ENCODE measurements around the gene ORC6.

Gene ORC6

DNA sequence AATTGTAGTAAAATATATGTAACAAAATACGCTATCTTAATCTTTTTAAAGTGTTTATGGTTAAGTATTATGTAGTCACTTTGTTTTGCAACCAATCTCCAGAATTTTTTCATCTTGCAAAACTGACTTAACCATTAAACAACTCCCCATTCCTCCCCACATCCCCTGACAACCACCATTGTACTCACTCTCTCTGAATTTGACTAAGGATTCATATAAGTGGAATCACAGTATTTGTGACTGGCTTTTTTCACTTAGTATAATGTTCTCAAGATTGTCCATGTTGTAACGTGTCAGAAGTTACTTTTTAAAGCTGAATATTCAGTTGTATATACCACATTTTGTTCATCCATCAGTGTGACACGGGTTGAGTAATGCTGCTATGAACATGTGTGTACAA, 10.6 kb downstream of the ORC6 start:
- no peak for DNase-seq (ENCODE audit: low spot score)

- DNase-seq (ENCODE audit: low spot score): peak; percentile 51
Observed at GRCh38 chr16:46701615-46702014, 12.2 kb downstream of the ORC6 start.

- DNase-seq (ENCODE audit: low spot score): no peak
Observed at GRCh38 chr16:46702030-46702429, 12.6 kb downstream of the ORC6 start.

DNA sequence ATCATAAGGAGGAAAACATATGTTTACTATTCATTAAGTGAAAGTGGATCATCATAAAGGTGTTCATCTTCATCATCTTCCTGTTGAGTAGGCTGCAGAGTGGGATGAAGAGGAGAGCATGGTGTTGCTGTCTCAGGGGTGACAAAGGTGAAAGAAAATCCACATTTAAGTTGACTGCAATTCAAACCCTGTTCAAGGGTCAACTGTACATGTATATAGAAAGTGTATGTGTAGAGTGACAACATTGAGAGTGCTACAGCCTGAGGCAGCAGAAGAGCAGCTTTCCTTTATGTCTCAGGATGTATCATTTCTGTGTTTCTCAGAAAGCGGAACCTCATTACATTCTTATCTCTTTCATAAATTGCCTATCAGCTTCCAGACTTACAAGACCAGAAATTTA, 17.2 kb downstream of the ORC6 start:
- DNase-seq (ENCODE audit: low spot score): no peak

GRCh38 chr16:46709469-46710005, 20.1 kb downstream of the ORC6 start:
- no peak for DNase-seq (ENCODE audit: low spot score)

GRCh38 chr16:46711106-46712058, 21.9 kb downstream of the ORC6 start:
- DNase-seq (ENCODE audit: low spot score): no peak

GRCh38 chr16:46712911-46713310, 23.5 kb downstream of the ORC6 start:
- no peak for DNase-seq (ENCODE audit: low spot score)

GRCh38 chr16:46713634-46714033, 24.2 kb downstream of the ORC6 start:
- DNase-seq (ENCODE audit: low spot score): peak; percentile 50

DNA sequence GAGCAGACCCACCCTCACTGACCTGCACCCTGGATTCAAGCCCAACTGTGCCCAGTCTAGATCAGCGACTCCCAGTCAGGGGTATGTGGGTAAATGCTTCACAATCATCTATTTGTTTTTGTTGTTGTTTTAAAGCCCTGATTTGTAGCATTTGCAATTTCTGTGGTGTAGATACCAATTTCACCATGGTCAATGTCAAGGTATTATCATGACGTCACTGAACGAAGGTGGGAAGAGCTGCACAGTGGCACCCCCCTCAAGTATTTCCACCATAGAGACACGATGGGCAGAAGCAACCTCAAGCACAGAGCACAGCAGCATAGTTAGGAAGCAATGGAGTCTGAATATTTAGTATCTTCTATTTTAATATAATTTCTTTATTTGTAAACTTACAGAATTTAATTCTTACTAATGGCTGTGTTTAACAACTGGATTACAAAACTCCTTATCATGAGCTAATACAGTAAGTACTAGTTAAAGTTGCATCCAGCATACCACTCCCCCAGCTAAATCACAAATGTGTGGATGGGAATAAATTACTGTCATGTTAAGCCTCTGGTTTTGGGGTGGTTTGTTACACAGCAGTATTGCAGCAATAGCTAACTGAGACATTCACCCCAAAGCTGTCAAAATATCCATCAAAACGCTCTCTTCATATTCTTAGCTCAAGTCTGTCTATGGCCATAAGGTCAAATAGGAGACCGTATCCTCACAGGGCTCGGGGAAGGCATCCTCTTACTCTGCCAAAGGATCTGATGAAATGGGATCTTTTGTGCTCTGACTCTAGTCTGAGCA, 25.5 kb downstream of the ORC6 start:
- DNase-seq (ENCODE audit: low spot score): no peak

GRCh38 chr16:46715769-46716305, 26.4 kb downstream of the ORC6 start:
- no peak for DNase-seq (ENCODE audit: low spot score)

GRCh38 chr16:46717692-46718091, 28.2 kb downstream of the ORC6 start:
- DNase-seq (ENCODE audit: low spot score): no peak

DNA sequence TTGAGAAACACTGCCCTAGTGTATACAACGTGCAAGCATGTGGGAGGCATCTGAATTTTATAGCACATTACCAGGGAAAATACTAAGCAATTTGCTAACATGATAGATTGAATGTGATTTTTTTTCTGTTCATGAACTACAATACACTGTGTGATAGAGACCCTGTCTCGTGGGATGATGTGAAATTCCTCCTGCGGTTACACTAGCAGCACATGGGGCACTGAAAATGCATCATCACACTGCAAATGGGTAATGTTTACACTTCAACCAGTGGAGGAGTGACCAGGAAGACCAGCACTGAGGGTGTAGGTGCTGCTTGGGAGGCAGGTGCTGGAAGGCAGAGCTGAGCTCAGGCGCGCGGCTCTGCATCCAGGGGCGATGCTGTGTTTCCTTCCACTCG, 28.8 kb downstream of the ORC6 start:
- DNase-seq (ENCODE audit: low spot score): no peak

DNA sequence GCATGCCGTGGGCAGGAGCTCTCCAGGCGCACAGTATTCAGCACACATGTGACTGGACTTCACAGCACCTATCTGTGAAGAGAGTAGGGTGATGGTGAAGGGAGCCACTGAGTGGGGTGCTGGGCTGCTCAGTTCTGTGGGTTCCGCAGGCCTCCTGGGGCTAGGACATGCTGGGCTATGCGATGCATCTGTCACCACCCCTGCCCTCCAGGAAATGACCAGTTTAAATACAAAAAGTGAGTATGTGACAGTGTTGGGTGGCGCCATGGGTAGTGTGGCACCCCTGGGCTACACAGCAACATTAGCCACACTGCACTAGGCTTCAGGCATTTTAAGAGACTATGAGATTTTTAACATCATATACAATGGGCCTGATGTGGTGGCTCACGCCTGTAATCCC, 30.1 kb downstream of the ORC6 start:
- DNase-seq (ENCODE audit: low spot score): no peak

DNA sequence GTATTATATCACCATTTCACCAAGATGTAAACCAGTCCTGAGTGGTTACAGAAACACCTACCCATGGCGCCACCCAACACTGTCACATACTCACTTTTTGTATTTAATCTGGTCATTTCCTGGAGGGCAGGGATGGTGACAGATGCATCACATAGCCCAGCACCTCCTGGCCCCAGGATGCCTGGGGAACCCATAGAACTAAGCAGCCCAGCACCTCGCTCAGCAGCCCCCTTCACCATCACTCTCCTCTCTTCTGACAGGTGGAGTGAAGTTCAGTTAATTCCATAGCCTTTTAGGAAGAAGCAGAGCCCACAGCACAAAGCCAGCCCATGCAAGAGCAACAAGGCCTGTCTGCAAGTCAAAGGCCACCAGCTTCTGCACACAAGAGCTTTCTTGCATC, 31.2 kb downstream of the ORC6 start:
- no peak for DNase-seq (ENCODE audit: low spot score)

DNA sequence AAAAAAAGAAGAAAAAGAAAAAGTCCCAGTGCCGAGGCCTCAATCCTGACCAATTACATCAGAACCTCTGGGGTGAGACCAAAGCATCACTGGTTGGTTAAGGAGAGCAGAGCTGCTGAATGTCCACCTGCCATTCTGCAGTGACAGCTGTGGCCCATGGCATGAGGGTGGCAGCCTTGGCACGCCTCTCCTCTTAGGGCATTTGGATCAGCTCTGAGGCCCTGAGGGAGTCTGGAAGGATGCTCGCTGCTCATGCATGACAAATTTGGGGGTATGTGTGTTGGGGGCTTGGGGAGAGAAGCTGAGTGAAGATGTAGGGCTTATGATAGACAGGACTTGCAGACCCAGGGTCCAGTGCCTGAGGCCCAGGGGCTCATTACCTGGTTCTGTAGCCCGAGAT, 32.4 kb downstream of the ORC6 start:
- no peak for DNase-seq (ENCODE audit: low spot score)

- no peak for DNase-seq (ENCODE audit: low spot score)
Observed at GRCh38 chr16:46727184-46727583, 37.7 kb downstream of the ORC6 start.

GRCh38 chr16:46727630-46728029, 38.2 kb downstream of the ORC6 start:
- DNase-seq (ENCODE audit: low spot score): no peak

DNA sequence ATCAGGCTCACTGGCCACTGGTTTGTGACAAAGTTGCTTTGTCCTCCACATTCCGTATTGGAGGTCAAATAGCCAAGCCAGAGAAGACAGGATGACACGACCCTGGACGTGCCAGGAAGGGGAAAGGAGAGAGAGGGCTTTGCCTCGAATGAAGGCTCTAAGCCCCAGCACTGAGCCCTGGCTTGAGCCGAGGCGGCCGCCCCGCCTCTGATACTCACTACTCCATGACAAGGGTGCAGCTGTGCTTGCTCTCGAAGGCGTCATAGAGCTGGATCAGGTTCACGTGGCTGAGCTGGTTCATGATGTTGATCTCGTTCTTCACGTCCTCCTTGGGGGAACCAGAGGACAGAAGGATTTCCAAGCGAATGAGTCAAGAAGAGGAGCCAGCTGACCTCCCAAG, 39.3 kb downstream of the ORC6 start:
- no peak for DNase-seq (ENCODE audit: low spot score)

GRCh38 chr16:46729326-46729995, 40.0 kb downstream of the ORC6 start:
- DNase-seq (ENCODE audit: low spot score): no peak

DNA sequence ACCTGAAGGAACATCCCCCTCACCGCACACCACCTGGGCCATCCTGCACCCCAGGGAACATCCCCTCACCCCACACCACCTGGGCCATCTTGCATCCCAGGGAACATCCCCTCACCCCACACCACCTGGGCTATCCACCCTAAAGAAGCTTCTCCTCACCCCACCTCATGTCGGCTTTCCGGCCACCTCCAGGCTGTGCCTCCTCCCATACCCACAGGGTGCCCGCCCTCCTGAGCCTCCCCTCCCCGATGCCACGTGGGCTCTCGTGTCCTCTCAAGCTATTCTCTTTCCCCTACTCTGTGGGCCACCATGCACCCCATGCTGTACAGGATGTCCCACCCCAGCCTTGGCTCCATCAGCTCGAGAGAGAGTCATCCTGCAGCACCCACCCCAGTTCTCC, 40.7 kb downstream of the ORC6 start:
- no peak for DNase-seq (ENCODE audit: low spot score)

GRCh38 chr16:46730801-46731690, 41.6 kb downstream of the ORC6 start:
- no peak for DNase-seq (ENCODE audit: low spot score)
